Choroid plexus epithelial cell (primary cell): ENCODE results near the gene SLC25A26.

Experiments
- DNase-seq: peaks from one replicate; pipeline ENCODE4 v3.0.0-alpha.2; 2010; ENCODE audit warnings: low read depth
- H3K4me3 ChIP-seq: 2 replicates; pipeline ENCODE4 v1.5.1; 2011; ENCODE audit warnings: low read depth, mild to moderate bottlenecking, control low read depth, low read length, moderate library complexity
- CTCF ChIP-seq: conservative IDR thresholded peaks from 2 replicates; pipeline ENCODE4 v1.5.1; 2011; ENCODE audit warnings: low read depth, mild to moderate bottlenecking, control low read depth, inconsistent platforms, low read length, moderate library complexity

Gene SLC25A26

DNA sequence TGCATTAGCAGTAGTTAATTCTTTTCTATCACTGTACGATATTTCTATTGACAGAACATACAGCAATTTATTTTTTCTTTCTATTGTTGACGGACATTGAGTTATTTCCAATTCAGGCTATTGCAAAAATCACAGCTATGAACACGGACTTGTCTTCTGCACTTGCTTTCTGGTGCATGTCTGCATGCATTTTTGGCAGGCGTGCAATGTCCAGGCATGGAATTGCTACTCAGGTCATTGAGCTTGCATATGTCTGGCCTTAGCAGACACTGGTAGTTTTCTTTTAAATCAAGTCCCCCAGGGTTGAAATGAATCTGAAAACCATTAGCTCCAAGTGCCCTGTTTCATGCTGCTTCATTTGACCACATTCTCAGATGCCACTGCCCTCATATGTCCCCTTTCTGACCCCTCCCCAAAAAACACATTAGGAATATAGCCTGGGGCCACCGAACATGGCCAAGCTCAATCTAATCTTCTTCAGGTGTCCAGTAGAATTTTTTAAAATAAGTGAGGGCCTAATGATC lies 207.2 kb downstream of the SLC25A26 start:
- TF ChIP-seq CTCF: no peak
- H3K4me3 ChIP-seq: no peak overlapping the region
- peak; percentile 41 for DNase-seq
